Stimulated activated CD4-positive, alpha-beta T cell treated with anti-CD3 and anti-CD28 coated beads, Interleukin-2, amount 100 ng/mL, for 48 hours (primary cell): ENCODE data around the gene GPC6.
"Not testable (repeated sequence)": the region's sequence is repeated elsewhere in the genome, so short reads cannot be mapped to it uniquely, and the experiment has no call there.

Source experiments
- DNase-seq, 2 donors: peaks; one replicate each; pipeline ENCODE4 v3.0.0-alpha.2; 2020

Gene GPC6

DNA sequence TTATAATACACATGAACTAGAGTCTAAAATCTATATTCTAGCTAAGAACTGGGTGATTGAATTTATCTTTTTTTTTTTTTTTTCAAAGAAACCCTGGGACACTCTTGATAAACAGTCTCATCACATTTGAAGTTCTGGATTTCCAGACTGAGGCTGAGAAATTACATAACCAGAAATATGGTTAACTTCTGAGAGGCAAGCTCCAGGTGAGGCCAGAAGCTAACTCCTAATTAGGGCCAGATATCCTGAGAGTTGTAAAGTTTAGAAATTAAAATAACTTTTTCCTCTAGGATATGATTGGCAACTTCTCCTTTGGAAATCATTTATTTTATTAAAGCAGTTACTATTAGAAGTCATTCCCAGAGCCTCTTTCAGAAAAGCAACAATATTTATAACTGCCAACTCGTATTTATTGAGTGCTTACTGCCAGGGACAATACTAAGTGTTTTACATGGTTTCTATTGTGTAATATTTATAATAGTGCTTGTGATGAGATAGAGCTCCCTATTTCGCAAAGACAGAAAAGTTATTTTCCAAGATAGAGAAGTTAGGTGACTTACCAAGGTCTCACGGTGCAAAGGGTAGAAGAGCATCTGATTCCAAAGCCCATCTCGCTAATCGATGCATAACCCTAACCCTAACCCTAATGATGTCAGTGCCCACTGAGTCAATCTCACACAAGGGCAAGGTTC is 1065.2 kb downstream of the GPC6 start:
- DNase-seq = no peak

DNA sequence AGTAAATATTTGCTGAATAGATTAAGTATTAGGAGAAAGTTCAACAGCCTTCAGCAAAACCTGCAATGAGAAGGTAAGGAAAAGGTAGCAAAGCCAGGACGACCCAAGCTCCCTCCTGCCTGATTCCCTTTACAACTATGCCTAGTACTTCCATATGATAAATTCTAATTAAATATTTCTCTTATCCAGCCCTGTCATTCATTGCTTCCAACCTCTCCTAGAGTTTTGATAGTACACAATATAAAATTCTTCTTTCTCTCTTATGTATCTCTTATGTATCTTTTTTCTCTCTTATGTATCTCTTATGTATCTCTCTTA is 1065.7 kb downstream of the GPC6 start:
- no peak for DNase-seq

DNA sequence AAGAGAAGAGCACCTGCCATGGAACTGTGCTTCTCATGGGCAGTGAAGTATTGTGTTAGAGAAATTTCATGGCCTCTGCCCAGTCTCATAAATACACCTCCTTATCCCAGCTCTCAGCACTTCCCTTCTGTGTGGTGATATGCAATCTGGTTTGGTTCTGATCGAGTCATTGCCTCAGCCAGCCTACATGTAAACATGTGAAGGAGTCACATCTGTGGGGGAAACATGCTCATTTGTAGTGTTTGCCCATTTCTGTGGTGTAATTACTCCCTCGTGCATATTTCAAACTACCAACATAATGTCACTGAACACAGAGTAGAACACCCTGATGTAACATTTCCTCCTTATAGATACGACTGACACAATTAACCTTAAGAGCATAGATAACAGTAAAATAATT is 1069.9 kb downstream of the GPC6 start:
- DNase-seq = no peak

DNA sequence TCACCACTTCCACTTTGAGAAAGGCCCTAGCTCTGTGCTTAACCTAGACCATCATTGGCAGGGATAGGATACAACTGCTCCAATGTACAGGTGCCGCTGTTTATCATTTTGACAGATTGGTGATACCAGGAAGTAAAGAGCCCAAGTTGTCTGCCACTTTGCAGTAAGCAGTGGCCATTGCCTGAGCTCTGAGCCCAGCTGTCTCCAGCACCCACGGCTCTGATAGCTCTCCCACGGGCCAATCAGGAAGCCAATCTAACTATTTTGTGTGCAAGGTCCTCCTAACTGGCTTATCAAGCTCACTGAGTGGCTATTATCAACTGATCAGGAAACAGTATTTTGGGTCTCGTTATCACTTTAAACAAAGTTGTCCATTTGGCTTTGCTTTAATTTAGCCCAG is 1071.7 kb downstream of the GPC6 start:
- DNase-seq = no peak

DNA sequence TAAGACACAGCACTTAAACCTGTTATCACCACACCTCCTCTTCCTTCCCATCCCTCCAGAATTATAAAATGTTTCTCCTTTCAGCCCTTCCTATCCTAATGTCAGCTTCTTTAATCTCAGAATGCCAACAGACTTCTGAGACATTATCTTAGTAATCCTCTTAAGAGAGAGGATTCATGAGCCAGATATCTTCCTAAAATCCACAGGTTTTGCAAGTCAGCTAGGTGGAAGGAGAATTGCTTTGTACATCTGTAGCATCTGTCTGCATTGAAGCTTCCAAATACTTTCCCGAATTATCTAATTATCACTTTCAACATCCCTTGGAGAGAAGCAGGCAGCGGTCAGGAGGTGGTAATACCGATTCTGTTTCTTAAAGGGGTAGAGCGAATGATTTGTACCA is 1073.8 kb downstream of the GPC6 start:
- no peak for DNase-seq

DNA sequence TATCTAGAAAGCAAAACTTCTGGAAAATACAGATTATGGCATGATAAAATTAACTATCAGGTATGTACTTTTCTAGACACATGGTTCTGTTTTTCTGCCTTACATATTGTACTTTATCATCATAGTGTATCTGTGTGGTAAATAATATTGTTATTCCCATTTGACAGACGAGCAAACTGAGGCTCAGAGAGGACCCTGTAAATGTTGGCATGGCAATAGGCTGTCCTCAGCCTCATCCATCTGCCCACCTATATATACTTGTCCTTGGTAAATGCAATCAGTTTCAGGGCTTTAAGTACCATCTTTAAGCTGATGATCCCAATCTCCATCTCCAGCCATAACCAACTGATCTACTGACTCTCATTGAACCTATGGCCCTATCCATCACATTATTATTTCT is 1074.9 kb downstream of the GPC6 start:
- DNase-seq = no peak

DNA sequence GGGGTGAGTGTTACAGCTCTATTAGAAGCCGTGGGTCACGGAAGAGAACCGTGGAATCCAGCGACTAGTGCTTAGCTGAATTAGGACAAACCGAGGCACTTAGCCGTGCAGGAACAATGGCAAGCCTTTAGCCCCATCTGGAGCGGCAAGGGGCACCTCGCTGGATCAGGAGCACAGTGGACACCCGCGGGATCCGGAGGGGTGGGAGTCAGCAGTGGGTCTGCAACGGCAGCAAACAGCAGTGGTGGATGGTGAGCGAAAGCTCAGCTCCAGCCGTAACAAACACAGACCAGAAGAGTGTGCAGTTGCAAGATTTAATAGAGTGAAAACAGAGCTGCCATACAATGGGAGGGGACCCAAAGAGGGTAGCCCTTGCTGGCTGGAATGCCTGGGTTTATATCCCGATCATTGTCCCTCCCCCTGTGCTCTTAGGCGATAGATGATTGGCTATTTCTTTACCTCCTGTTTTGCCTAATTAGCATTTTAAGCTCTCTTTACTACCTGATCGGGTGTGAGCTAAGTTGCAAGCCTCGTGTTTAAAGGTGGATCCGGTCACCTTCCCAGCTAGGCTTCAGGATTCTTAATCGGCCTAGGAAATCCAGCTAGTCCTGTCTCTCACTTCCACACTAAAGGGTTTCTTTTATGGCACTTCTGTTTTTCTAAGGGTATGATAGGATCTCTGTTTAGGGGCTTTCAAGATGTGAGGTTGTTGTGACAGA is 1076.4 kb downstream of the GPC6 start:
- not testable (repeated sequence) for DNase-seq

DNA sequence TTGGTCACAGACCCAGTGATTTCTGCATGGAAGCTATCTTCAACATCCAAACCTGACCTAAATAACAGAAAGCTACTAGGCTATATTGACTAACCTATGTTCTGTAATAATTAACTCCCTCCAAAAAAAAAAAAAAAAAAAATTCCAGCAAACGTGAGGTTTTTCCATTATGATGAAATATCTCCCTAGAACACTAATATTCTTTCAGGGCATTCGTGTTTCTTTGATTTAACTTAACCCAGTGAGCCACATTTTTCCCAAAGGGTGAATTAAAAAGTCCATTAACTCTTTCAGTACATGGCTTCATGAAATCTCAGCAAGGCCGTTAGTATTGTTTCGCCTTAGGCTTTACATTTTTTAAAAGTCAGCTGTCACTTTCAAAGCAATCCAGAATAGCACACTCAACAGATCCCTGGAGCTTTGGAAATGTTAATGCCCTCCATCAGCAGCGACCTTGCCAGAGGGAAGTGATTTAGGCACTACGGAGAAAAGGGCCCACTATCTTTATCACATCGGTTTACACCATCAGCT is 1077.1 kb downstream of the GPC6 start:
- DNase-seq = no peak

DNA sequence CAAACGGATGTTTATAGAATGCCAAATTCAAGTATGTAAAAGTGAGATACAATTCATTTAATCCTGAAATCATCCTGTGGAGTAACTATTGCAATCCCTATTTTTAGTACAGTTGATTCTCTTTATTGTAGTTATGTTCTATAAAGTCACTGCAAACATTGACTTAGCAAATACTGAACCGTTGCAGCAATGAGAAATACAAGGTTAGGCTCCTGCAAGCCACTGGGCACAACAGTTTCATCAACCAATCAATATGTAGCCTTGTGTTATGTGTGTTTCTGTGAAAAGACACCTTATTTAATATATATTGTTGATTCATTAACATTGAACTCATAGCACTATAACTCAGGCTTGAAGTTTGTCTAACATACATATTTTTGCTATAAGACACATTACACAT is 1078.4 kb downstream of the GPC6 start:
- no peak for DNase-seq

DNA sequence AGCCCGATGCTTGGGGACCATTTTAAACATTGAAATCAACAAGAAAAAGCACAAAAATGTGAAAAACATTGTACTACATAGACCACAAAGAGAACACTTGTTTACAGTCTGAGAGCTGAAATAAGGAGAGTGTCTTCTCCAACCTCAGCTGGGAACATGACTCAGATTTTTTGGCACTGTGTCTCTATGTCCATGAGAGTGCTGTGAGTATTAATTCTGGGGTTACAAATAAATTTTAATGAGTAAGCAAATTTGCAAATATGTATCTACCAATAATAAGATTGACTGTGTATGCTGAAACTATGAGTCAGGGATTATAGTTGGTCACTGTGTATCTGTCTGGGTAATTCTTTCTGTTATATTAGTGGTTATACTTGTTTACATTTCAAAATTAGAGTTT is 1078.9 kb downstream of the GPC6 start:
- DNase-seq = no peak

DNA sequence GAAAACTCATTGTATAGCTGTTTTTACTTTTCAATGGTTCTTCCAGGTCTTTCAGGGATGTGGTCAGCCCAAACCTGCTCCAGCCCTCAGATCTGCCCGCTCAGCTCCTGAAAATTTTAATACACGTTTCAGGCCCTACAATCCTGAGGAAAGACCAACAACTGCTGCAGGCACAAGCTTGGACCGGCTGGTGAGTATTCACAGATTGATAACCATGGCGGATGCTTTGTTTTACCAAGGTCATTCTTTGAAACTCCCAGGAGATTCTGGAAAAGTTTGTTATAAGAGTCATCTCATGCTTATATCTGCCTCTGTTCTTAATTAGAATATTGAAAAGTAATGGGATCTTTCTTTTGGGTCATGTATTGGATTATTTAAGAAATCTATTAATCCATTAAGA is 1079.3 kb downstream of the GPC6 start:
- no peak for DNase-seq

DNA sequence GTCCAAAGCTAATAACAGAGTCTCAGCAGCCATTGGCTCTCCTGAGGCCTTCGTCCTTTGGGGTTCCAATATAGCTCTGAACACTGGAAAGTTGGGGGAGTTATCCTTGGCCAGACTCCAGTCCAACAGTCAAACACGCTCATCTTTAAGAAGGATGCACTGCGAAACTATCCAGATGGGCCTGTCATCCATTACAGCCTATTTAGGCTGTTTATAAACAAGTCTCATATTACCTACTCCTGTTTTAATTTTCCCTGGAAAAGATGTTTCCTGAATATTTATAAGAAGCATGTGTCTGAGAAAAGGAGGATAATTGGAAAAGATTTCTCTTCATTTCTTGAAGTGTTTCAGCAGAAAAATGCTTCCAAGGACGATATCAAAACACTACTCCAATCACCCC is 1082.2 kb downstream of the GPC6 start:
- no peak for DNase-seq

DNA sequence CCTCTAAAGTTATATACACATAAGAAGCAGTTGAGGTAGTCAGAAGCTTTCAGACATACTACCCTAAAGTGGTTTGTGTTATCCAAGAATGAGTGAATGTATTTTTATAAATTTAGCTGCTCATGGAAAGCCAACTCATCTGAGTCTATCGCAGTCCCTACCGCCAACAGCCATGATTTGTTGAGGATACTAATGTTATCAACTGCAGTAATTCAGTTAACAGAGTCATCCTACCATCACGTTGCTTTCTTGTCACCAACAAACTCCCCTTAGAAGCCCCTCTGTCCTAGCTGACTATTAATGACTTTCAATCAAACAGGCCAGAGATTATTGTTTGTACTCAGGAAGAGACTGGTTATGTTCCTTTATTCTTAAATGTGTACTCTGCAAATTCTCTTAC is 1083.0 kb downstream of the GPC6 start:
- DNase-seq = no peak

DNA sequence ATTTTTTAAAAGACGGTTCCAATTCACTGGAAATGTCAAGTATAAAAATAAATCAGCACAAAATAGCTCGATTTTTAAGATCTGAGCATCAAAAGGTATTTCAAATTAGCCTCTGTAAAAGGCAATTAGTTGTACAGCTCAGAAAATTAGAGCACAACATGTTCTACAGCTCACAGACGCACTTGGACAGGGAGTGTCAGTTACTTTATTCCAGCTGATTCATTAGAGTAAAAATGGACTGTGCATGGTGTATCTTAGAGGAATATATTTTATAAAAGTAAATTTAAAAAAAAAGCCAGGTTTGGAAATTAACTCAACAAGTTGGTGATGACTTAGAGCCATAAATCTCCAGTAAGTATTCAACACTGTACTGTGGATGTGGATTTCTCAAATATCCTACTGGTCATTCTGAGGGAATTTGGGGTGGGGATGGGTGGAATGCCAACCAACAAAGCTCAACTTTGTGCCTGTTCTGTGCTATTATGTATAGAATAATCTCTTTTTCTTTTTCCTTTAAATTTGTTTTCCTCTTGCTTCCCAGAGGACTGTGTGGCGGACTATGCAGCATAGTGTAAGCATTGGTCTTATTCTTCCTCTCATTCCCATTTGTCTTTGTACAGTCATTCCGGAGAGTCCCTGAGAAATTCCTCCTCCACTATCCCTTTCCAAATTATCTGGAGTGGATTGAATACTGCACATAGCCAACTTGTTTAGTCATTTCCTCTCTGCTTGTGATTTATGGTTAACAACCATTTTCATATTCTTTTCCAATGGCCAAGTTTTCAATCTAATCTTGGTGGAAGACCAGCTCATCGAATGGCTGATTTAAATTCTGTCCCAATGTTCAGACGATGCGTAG is 1083.6 kb downstream of the GPC6 start:
- no peak for DNase-seq

DNA sequence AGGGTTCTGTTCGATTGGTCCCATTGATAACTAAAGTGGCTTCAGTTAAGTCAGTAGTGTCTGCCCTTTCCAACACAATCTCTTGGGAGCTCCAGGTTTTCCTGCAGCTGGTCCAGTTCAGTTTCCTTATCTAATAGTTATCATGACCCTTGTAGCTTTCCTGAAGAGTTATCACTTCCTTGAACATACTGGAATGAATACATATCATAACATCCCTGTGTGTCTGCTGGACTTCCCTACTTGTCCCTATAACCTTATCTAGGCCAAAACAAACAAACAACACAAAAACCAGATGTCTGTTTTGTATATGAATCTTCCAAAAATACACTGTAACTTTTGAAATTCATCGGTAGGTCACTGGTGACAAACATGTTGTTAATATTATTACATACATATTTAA is 1085.3 kb downstream of the GPC6 start:
- no peak for DNase-seq

DNA sequence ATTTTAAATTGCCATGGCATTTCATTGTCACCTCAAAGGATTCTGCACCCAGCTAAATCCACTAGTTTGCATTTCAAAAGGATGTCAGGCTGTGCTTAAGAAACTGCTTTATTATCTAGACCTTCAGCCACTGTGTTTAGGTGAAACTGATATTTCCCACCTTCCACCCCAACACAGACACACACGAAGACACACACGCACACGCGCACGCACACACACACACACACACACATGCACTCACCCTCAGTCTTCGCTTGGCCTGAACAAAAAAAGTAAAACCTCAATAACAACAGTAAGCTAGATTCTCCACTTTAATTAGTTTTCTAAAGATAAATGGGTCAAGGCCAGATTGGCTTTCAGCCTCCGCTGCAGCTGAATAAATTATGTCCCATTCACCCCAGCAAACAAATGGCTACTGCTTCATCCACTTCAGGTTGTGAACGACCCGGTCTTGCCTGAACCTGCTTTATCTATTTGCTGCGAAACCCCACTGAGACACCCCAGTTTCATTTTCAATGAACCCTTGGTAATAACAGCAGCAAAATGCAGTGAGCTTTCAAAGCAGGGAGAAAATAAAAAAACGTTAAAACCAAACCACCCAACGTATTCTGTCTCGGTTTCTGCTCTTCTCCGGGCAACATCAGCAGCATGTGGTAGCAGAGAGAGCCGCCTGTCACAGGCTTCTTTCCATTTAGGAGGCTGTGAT is 1086.1 kb downstream of the GPC6 start:
- DNase-seq = no peak

DNA sequence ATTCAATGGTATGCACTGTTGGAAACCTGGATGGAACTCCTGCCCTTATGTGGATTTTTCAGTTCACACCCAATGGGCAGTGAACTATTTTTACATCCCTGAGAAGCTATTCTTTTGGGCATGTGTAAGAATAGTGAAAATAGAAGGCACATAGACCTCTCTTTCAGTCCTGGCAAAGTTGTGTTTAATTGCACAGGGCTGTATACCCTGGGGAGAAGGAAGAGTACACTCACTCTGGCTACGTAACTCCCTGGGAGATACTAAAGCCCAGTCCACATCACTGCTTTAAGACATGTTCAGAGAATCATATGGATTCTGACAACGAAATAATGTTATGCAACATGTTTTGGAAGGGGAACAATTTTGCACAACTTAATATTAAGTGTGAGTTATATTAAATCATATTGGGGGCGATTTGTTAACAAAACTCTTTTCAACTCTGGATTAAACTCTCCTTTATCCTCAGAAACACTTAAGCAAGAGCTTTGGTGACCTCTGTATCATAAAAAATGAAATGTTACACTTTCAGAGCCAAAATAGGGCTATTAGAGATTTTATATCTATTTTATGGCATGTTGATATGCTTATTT is 1086.8 kb downstream of the GPC6 start:
- DNase-seq = no peak

DNA sequence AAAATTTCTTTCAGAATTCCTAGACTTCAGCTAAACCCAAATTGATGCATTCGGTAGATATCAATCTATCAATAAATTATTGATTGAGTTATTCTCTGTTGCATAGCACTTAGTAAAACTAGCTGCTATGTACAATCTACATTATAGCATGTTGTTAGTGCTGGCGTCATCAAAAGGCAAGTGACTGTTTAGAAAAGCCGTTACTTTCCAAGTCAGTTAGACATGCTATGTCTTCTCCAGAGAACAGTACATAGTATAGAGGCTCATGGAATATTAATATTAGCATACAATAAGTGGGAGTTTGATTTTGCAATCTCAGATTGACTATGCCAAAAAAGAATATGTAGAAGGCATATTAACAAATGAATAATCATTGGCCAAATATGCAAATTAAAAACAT is 1087.3 kb downstream of the GPC6 start:
- DNase-seq = no peak

DNA sequence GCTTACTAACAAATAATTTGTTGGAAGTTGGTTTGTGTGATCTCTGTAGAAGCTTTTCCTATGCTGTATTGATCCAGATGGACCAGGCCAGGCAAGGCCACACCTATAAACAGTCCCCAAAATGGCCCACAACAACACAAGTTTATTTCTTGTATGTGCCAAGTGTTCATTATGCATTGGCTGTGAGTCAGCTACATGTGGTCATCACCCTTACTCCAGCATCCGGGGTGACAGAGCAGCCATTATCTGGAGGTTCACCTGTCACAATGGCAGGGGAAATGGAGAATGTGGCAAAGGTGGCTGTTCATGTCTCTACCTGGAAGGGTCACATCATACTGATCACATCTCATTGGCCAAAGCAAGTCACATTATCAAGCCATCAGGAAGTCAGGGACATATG is 1088.6 kb downstream of the GPC6 start:
- DNase-seq = no peak

DNA sequence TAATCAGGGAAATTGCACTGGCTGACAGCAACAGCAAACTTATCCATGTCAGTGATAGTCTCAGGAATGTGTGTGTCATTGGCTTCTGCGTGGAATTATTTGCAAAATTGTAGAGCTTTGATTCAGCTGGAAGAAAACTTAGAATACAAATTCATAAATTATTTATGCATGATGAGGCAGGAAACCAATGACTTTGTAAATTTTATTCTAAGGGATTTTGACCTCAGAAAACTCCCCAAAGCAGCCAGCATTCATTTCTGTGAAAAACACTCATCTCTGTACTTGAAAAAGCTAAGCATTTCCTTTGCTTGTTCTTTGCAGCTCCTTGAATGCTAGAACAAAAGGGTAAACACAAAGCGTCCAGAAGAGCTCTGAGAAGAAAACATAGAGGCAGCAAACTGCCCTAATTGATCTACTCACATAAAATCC is 1090.5 kb downstream of the GPC6 start:
- DNase-seq = no peak

DNA sequence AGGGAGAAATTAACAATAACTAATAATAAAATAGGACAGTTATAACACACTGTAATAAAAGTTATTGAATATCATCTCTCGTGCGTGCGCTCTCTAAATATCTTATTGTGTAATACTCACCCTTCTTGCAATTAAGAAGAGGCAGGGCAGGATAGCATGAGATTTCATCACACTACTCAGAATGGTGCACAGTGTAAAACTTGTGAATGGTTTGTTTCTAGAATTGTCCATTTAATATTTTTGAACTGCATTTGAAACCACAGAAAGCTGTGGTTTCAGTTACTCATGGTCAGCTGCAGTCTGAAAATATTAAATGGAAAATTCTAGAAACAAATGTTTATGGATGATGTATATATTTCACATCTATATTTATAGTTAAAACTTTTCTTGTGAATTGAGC is 1091.8 kb downstream of the GPC6 start:
- no peak for DNase-seq

DNA sequence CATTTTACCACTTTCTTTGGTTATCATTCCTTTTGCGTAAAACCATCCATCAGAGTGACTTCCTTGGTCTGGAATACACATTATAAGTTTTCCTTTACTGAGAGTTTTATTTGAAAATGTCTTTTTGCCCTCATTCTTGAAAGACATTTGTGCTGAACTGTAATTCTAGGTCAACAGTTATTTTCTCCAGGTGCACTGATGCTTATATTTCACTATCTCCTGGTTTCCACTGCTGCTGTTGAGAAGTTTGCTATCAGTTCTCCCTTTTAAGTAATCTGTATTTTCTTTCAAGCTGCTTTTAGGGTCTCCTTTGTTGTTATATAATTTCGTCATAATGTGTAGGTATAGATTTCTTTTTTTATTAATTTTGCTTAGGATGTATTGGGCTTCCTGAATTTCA is 1092.9 kb downstream of the GPC6 start:
- DNase-seq = no peak
